PC-3 (cell line): ENCODE data around the gene LMNTD1. TPM values are rescaled to one million over a fixed set of nuclear protein-coding genes. Genes with fewer than 3 reads are reported as not detected.

Source experiments
- ATAC-seq: fragments of 200-7000 bp; cut with Tn5 transposase; 2 replicates; pipeline ENCODE4 v1.9.1; 2020; ENCODE audit warnings: mild to moderate bottlenecking, moderate library complexity
- BruUV-seq: library from RNA; stranded (reverse); fragments of 400-500 nt; replicated peaks from 2 replicates; lab custom pipeline; 2021; lab: Mats Ljungman, UMichigan
- CTCF ChIA-PET: fragments of 300-600 bp; sonication (Branson Sonifier 250); formaldehyde crosslinking; loops from one replicate; lab custom pipeline; 2022; ENCODE audit warnings: antibody characterized with exemption; lab: Charles Lee
- POLR2A ChIA-PET: fragments of 300-600 bp; sonication (Branson Sonifier 250); formaldehyde crosslinking; loops from one replicate; lab custom pipeline; 2022; ENCODE audit warnings: antibody characterized with exemption; ENCODE audit not compliant: unreplicated experiment; lab: Charles Lee
- DNase-seq: peaks from one replicate; pipeline ENCODE4 v3.0.0-alpha.2; 2015
- H2AFZ ChIP-seq: fragments of 300-600 bp; sonication (generic); 2 replicates; pipeline ENCODE4 v1.6.0; 2016; ENCODE audit warnings: antibody characterized with exemption, low read length
- H3F3A ChIP-seq: fragments of 300-600 bp; sonication (generic); one replicate; pipeline ENCODE4 v1.6.0; 2017; ENCODE audit warnings: antibody characterized with exemption, low read length, control low read depth, mild to moderate bottlenecking; ENCODE audit not compliant: unreplicated experiment
- H3K27ac ChIP-seq: fragments of 300-600 bp; sonication (generic); 2 replicates; pipeline ENCODE4 v1.5.1; 2016; ENCODE audit warnings: mild to moderate bottlenecking, low read length
- H3K27me3 ChIP-seq: fragments of 300-600 bp; sonication (generic); 2 replicates; pipeline ENCODE4 v1.6.1; 2016; ENCODE audit warnings: low read length, mixed read lengths
- H3K36me3 ChIP-seq: fragments of 300-600 bp; sonication (generic); 2 replicates; pipeline ENCODE4 v1.6.1; 2016; ENCODE audit warnings: low read depth, mixed run types, low read length, mixed read lengths
- H3K4me1 ChIP-seq: fragments of 300-600 bp; sonication (generic); 2 replicates; pipeline ENCODE4 v1.5.1; 2016; ENCODE audit warnings: low read length; ENCODE audit not compliant: insufficient read depth
- H3K4me2 ChIP-seq: fragments of 300-600 bp; sonication (generic); 2 replicates; pipeline ENCODE4 v1.6.0; 2016; ENCODE audit warnings: low read length
- H3K4me3 ChIP-seq: fragments of 300-600 bp; sonication (generic); 2 replicates; pipeline ENCODE4 v1.5.1; 2016; ENCODE audit warnings: mild to moderate bottlenecking, low read length, mixed read lengths
- H3K79me2 ChIP-seq: fragments of 300-600 bp; sonication (generic); 2 replicates; pipeline ENCODE4 v1.6.1; 2017; ENCODE audit warnings: low read length, mixed read lengths
- H3K9ac ChIP-seq: fragments of 300-600 bp; sonication (generic); 2 replicates; pipeline ENCODE4 v1.6.0; 2016; ENCODE audit warnings: mild to moderate bottlenecking, low read length
- H3K9me2 ChIP-seq: fragments of 300-600 bp; sonication (generic); replicated peaks from 2 replicates; pipeline ENCODE4 v1.6.1; 2016; ENCODE audit warnings: mixed run types, low read length, mixed read lengths
- H3K9me3 ChIP-seq: fragments of 300-600 bp; sonication (generic); 2 replicates; pipeline ENCODE4 v1.6.1; 2016; ENCODE audit warnings: low read length, mixed read lengths
- H4K20me1 ChIP-seq: fragments of 300-600 bp; sonication (generic); 2 replicates; pipeline ENCODE4 v1.6.1; 2016; ENCODE audit warnings: low read length, mixed read lengths
- CTCF ChIP-seq: fragments of 300-600 bp; sonication (generic); conservative IDR thresholded peaks from 2 replicates; pipeline ENCODE4 v1.5.1; 2017; ENCODE audit warnings: antibody characterized with exemption, low read depth, mild to moderate bottlenecking, low read length
- EZH2 ChIP-seq: fragments of 300-600 bp; sonication (generic); IDR thresholded peaks from one replicate; pipeline ENCODE4 v1.6.1; 2017; ENCODE audit warnings: antibody characterized with exemption, mild to moderate bottlenecking, low read length; ENCODE audit not compliant: unreplicated experiment
- EZH2phosphoT487 ChIP-seq: fragments of 300-600 bp; sonication (generic); IDR thresholded peaks from 2 replicates; pipeline ENCODE4 v1.6.1; 2018; ENCODE audit warnings: mild to moderate bottlenecking, antibody characterized with exemption, low read length, borderline replicate concordance
- intact Hi-C: fragments of 100-400 bp; cut with micrococcal nuclease; formaldehyde crosslinking; loops from 2 replicates; pipeline ENCODE4 v1.9.0; 2023
- total RNA-seq: library from RNA; depleted of rRNA; stranded (reverse); fragments of >200 nt; gene quantifications from 2 replicates; pipeline ENCODE4 v1.2.3, GENCODE V29; 2014

LMNTD1 gene
- total RNA-seq, 1 experiment from 2014 or later, result not detected

- BruUV-seq, result no TSS peak
These were observed 6.8 kb downstream of the LMNTD1 start for GRCh38 chr12:25546318-25546717.

GRCh38 chr12:25533150-25533549 lies 19.9 kb downstream of the LMNTD1 start:
- no peak overlapping the region for H3K9ac ChIP-seq
- no TSS peak for BruUV-seq
- no peak overlapping the region for H3K4me2 ChIP-seq
- ATAC-seq (no peak), DNase-seq (no peak)
- no peak overlapping the region for H3K27ac ChIP-seq
- H3K79me2 ChIP-seq, result no peaks in the 10 kb centered on the region
- no peak overlapping the region for H3K4me3 ChIP-seq
- CTCF ChIA-PET, result no interaction called here
- H3K4me1 ChIP-seq, result 0 out of 2 replicates have a peak, but pooled peaks cover 5% of the 10 kb centered on the region
- POLR2A ChIA-PET, result no interaction called here
- no peaks in the 10 kb centered on the region for H3K36me3 ChIP-seq
- H3K9me2 ChIP-seq, result no peaks in the 10 kb centered on the region
- H3K9me3 ChIP-seq, result no peaks in the 10 kb centered on the region
- no peaks in the 10 kb centered on the region for H4K20me1 ChIP-seq
- TF ChIP-seq EZH2phosphoT487, result no peak
- no peak for TF ChIP-seq CTCF
- TF ChIP-seq EZH2, result no peak
- intact Hi-C loops, result no loop called here
- H2AFZ ChIP-seq, result no peak overlapping the region
- H3K27me3 ChIP-seq, result no peaks in the 10 kb centered on the region
- H3F3A ChIP-seq, result no peaks in the 10 kb centered on the region

More at GRCh38 chr12:25546318-25546717, 6.8 kb downstream of the LMNTD1 start:
- POLR2A ChIA-PET, result no interaction called here
- no peaks in the 10 kb centered on the region for H3K9me3 ChIP-seq
- H3K4me3 ChIP-seq, result no peak overlapping the region
- TF ChIP-seq EZH2phosphoT487 (no peak), EZH2 (no peak), CTCF (no peak; the same call in 1 of the 2 replicates)
- no peaks in the 10 kb centered on the region for H3K36me3 ChIP-seq
- H3K9me2 ChIP-seq, result no peaks in the 10 kb centered on the region
- no peak overlapping the region for H3K9ac ChIP-seq
- intact Hi-C loops, result no loop called here
- H3F3A ChIP-seq, result no peaks in the 10 kb centered on the region
- H3K4me2 ChIP-seq, result no peak overlapping the region
- no peaks in the 10 kb centered on the region for H3K4me1 ChIP-seq
- CTCF ChIA-PET, result no interaction called here
- no peaks in the 10 kb centered on the region for H3K79me2 ChIP-seq
- DNase-seq, result no peak
- H3K27ac ChIP-seq, result no peak overlapping the region
- no peaks in the 10 kb centered on the region for H4K20me1 ChIP-seq
- no peak overlapping the region for H2AFZ ChIP-seq
- H3K27me3 ChIP-seq, result no peaks in the 10 kb centered on the region
- ATAC-seq, result no peak

- no peaks in the 10 kb centered on the region for H3K27me3 ChIP-seq
- no peak for DNase-seq
- no peaks in the 10 kb centered on the region for H4K20me1 ChIP-seq
- ChIA-PET POLR2A (no interaction called here), CTCF (no interaction called here)
- TF ChIP-seq EZH2phosphoT487 (no peak), EZH2 (no peak), CTCF (no peak)
- no peak for ATAC-seq
- H3F3A ChIP-seq, result no peaks in the 10 kb centered on the region
- H3K4me1 ChIP-seq, result 0 out of 2 replicates have a peak, but pooled peaks cover 5% of the 10 kb centered on the region
- no peak overlapping the region for H3K4me3 ChIP-seq
- no peaks in the 10 kb centered on the region for H3K79me2 ChIP-seq
- H3K27ac ChIP-seq, result no peak overlapping the region
- no peaks in the 10 kb centered on the region for H3K9me2 ChIP-seq
- H3K9me3 ChIP-seq, result no peaks in the 10 kb centered on the region
- intact Hi-C loops, result no loop called here
- BruUV-seq, result no TSS peak
- H2AFZ ChIP-seq, result no peak overlapping the region
- no peak overlapping the region for H3K4me2 ChIP-seq
- H3K36me3 ChIP-seq, result no peaks in the 10 kb centered on the region
- no peak overlapping the region for H3K9ac ChIP-seq
These were observed 21.5 kb downstream of the LMNTD1 start for GRCh38 chr12:25531502-25532052.
